IMR-90 (cell line): Measurements from ENCODE around the gene PAX2. TPM values are rescaled to one million over a fixed set of nuclear protein-coding genes. Genes with fewer than 3 reads are reported as not detected.

ENCODE experiments used
- ATAC-seq: fragments of 200-7000 bp; cut with Tn5 transposase; 2 replicates; pipeline ENCODE4 v1.9.1; 2020; ENCODE audit warnings: low read depth, mild to moderate bottlenecking, moderate library complexity
- BruUV-seq: library from RNA; stranded (reverse); fragments of 400-500 nt; replicated peaks from 2 replicates; lab custom pipeline; 2021; lab: Mats Ljungman, UMichigan
- CTCF ChIA-PET: fragments of 300-600 bp; formaldehyde crosslinking; extraction: SDS; loops from one replicate; lab custom pipeline; 2021; ENCODE audit warnings: antibody characterized with exemption; lab: Yijun Ruan, JAX
- POLR2A ChIA-PET: fragments of 300-600 bp; sonication (Branson Sonifier 250); formaldehyde crosslinking; loops from one replicate; lab custom pipeline; 2022; ENCODE audit warnings: antibody characterized with exemption; ENCODE audit not compliant: unreplicated experiment; lab: Charles Lee
- DNase-seq: peaks from one replicate; pipeline ENCODE4 v3.0.0; 2013
- H2AFZ ChIP-seq: replicated peaks from 2 replicates; pipeline ENCODE3; 2013; ENCODE audit warnings: low read length, mild to moderate bottlenecking; ENCODE audit not compliant: poor library complexity
- H2AK5ac ChIP-seq: 2 replicates; pipeline ENCODE4 v1.6.1; 2013; ENCODE audit warnings: low read depth, low read length, inconsistent platforms
- H2AK9ac ChIP-seq: replicated peaks from 2 replicates; pipeline ENCODE3; 2013; ENCODE audit warnings: mild to moderate bottlenecking, low read depth, low read length, moderate library complexity; ENCODE audit not compliant: poor library complexity
- H2BK120ac ChIP-seq: 2 replicates; pipeline ENCODE4 v1.6.1; 2013; ENCODE audit warnings: low read depth, low read length, inconsistent platforms
- H2BK15ac ChIP-seq: 3 replicates; pipeline ENCODE4 v1.6.1; 2013; ENCODE audit warnings: low read depth, low read length, inconsistent platforms
- H2BK20ac ChIP-seq: 2 replicates; pipeline ENCODE4 v1.6.1; 2013; ENCODE audit warnings: low read depth, mild to moderate bottlenecking, inconsistent platforms, low read length, moderate library complexity
- H2BK5ac ChIP-seq: 2 replicates; pipeline ENCODE4 v1.6.1; 2013; ENCODE audit warnings: mild to moderate bottlenecking, low read depth, low read length, inconsistent platforms; ENCODE audit not compliant: poor library complexity, severe bottlenecking
- H3K14ac ChIP-seq: replicated peaks from 2 replicates; pipeline ENCODE4 v1.6.1; 2013; ENCODE audit warnings: low read depth, low read length, inconsistent platforms
- H3K18ac ChIP-seq: 2 replicates; pipeline ENCODE4 v1.6.1; 2013; ENCODE audit warnings: low read depth, low read length, control low read depth
- H3K23ac ChIP-seq: 2 replicates; pipeline ENCODE4 v1.6.1; 2013; ENCODE audit warnings: low read depth, low read length, inconsistent platforms
- H3K27ac ChIP-seq: 2 replicates; pipeline ENCODE4 v1.5.1; 2013; ENCODE audit warnings: mild to moderate bottlenecking, control low read depth, low read length; ENCODE audit not compliant: insufficient read depth
- H3K27me3 ChIP-seq: 2 replicates; pipeline ENCODE4 v1.6.1; 2013; ENCODE audit warnings: low read length; ENCODE audit not compliant: control insufficient read depth, insufficient read depth
- H3K36me3 ChIP-seq: 2 replicates; pipeline ENCODE4 v1.6.1; 2013; ENCODE audit warnings: low read length, mixed read lengths; ENCODE audit not compliant: control insufficient read depth, insufficient read depth
- H3K4ac ChIP-seq: 2 replicates; pipeline ENCODE4 v1.6.1; 2013; ENCODE audit warnings: low read depth, low read length, inconsistent platforms
- H3K4me1 ChIP-seq: 2 replicates; pipeline ENCODE4 v1.6.1; 2013; ENCODE audit warnings: low read length, mixed read lengths; ENCODE audit not compliant: control insufficient read depth, insufficient read depth
- H3K4me2 ChIP-seq: 2 replicates; pipeline ENCODE4 v1.6.1; 2013; ENCODE audit warnings: low read depth, mild to moderate bottlenecking, control low read depth, low read length, moderate library complexity
- H3K4me3 ChIP-seq: 2 replicates; pipeline ENCODE4 v1.5.1; 2013; ENCODE audit warnings: low read depth, mild to moderate bottlenecking, control low read depth, low read length, moderate library complexity; ENCODE audit not compliant: insufficient read depth
- H3K56ac ChIP-seq: 2 replicates; pipeline ENCODE4 v1.6.1; 2013; ENCODE audit warnings: low read length, inconsistent platforms; ENCODE audit not compliant: insufficient read depth; ENCODE audit errors: extremely low read depth
- H3K79me1 ChIP-seq, 2 experiments: 2 replicates each; pipeline ENCODE4 v1.6.1; 2013; ENCODE audit warnings: low read length in 2 of 2, inconsistent platforms in 1 of 2, low read depth in 1 of 2
- H3K9ac ChIP-seq: 2 replicates; pipeline ENCODE4 v1.6.1; 2013; ENCODE audit warnings: low read depth, low read length, control low read depth
- H3K9me1 ChIP-seq: 2 replicates; pipeline ENCODE4 v1.6.1; 2013; ENCODE audit warnings: low read length, inconsistent platforms; ENCODE audit not compliant: insufficient read depth
- H3K9me3 ChIP-seq: 2 replicates; pipeline ENCODE4 v1.6.1; 2013; ENCODE audit warnings: low read length; ENCODE audit not compliant: control insufficient read depth, insufficient read depth
- H4K20me1 ChIP-seq: 2 replicates; pipeline ENCODE4 v1.6.1; 2013; ENCODE audit warnings: low read length, inconsistent platforms; ENCODE audit not compliant: insufficient read depth
- H4K5ac ChIP-seq: 2 replicates; pipeline ENCODE4 v1.6.1; 2013; ENCODE audit warnings: mild to moderate bottlenecking, low read depth, low read length, control low read depth
- H4K8ac ChIP-seq, 2 experiments: 2 replicates each; pipeline ENCODE4 v1.6.1; 2013; ENCODE audit warnings: low read depth in 2 of 2, low read length in 2 of 2, control low read depth in 1 of 2, inconsistent platforms in 1 of 2
- H4K91ac ChIP-seq: 2 replicates; pipeline ENCODE4 v1.6.1; 2013; ENCODE audit warnings: low read depth, low read length, inconsistent platforms; ENCODE audit not compliant: insufficient read depth
- BHLHE40 ChIP-seq: fragments of 150-350 bp; IDR thresholded peaks from 2 replicates; pipeline ENCODE4 v1.6.1; 2016; ENCODE audit warnings: mild to moderate bottlenecking, low read depth, low read length
- CEBPB ChIP-seq: IDR thresholded peaks from 2 replicates; pipeline ENCODE4 v1.6.1; 2012; ENCODE audit warnings: low read depth, low read length, improper control_type of control experiment
- CHD1 ChIP-seq: IDR thresholded peaks from 2 replicates; pipeline ENCODE4 v1.6.1; 2012; ENCODE audit warnings: low read depth, low read length, improper control_type of control experiment
- FOS ChIP-seq: fragments of 150-350 bp; IDR thresholded peaks from 2 replicates; pipeline ENCODE4 v1.6.1; 2016; ENCODE audit warnings: low read depth, low read length
- MAFK ChIP-seq: IDR thresholded peaks from 2 replicates; pipeline ENCODE4 v1.6.1; 2012; ENCODE audit warnings: low read depth, low read length, improper control_type of control experiment
- MAZ ChIP-seq: IDR thresholded peaks from 2 replicates; pipeline ENCODE4 v1.6.1; 2012; ENCODE audit warnings: low read depth, mild to moderate bottlenecking, low read length, improper control_type of control experiment, moderate library complexity, borderline replicate concordance
- MXI1 ChIP-seq: IDR thresholded peaks from 2 replicates; pipeline ENCODE4 v1.6.1; 2012; ENCODE audit warnings: low read depth, mild to moderate bottlenecking, low read length, moderate library complexity, borderline replicate concordance
- NFE2L2 ChIP-seq: fragments of 150-350 bp; IDR thresholded peaks from 2 replicates; pipeline ENCODE4 v1.6.1; 2016; ENCODE audit warnings: low read depth, mild to moderate bottlenecking, low read length
- POLR2A ChIP-seq: IDR thresholded peaks from 2 replicates; pipeline ENCODE4 v1.6.1; 2012; ENCODE audit warnings: mild to moderate bottlenecking, low read depth, low read length
- RAD21 ChIP-seq: IDR thresholded peaks from 2 replicates; pipeline ENCODE4 v1.6.1; 2012; ENCODE audit warnings: low read length, improper control_type of control experiment
- RCOR1 ChIP-seq: IDR thresholded peaks from 2 replicates; pipeline ENCODE4 v1.6.1; 2012; ENCODE audit warnings: mild to moderate bottlenecking, low read length, improper control_type of control experiment; ENCODE audit not compliant: insufficient replicate concordance
- RFX5 ChIP-seq: IDR thresholded peaks from 2 replicates; pipeline ENCODE4 v1.8.0; 2012; ENCODE audit warnings: low read depth, mild to moderate bottlenecking, low read length, moderate library complexity
- SMC3 ChIP-seq: fragments of 150-350 bp; IDR thresholded peaks from 2 replicates; pipeline ENCODE4 v1.6.1; 2016; ENCODE audit warnings: low read depth, mild to moderate bottlenecking, antibody characterized with exemption, low read length, moderate library complexity
- WGBS, 2 experiments: methylation state at CpG; one replicate each; pipeline versions ENCODE4 v1.1.5 to v1.1.7; 2013; ENCODE audit warnings: missing lambda C conversion rate in 2 of 2; ENCODE audit not compliant: insufficient read length in 1 of 2; ENCODE audit errors: extremely low coverage in 2 of 2; 5-methylcytosine and 5-hydroxymethylcytosine counted together
- dilution Hi-C: fragments of 300-500 bp; cut with HindIII; formaldehyde crosslinking; loops from one replicate; pipeline ENCODE4 v1.14.3; 2018; ENCODE audit warnings: low sequenced_read_pairs; ENCODE audit not compliant: unreplicated experiment
- in situ Hi-C: fragments of 300-500 bp; cut with MboI; formaldehyde crosslinking; loops from 3 replicates; pipeline ENCODE4 v1.14.3; 2019; ENCODE audit warnings: low sequenced_read_pairs, inconsistent platforms, mixed read lengths
- intact Hi-C: fragments of 100-400 bp; cut with micrococcal nuclease; formaldehyde crosslinking; loops from 2 replicates; pipeline ENCODE4 v1.10.0; 2022
- polyA plus RNA-seq, 3 experiments: library from polyadenylated mRNA; depleted of rRNA; stranded (reverse); fragments of >200 nt; gene quantifications; 2 replicates each; pipeline ENCODE4 v1.2.3, GENCODE V29; 2012; ENCODE audit warnings: low replicate concordance in 1 of 3
- total RNA-seq: library from RNA; depleted of rRNA; stranded (reverse); fragments of >200 nt; gene quantifications from 2 replicates; pipeline ENCODE4 v1.2.3, GENCODE V29; 2012
- TF ChIP-seq, protein P1 (sequence below): conservative IDR thresholded peaks from 2 replicates; pipeline ENCODE4 v1.5.1; 2012; ENCODE audit warnings: mild to moderate bottlenecking, low read depth, low read length, improper control_type of control experiment
- TF ChIP-seq, protein P2 (sequence below): fragments of 150-350 bp; IDR thresholded peaks from 2 replicates; pipeline ENCODE4 v1.6.1; 2016; ENCODE audit warnings: low read depth, mild to moderate bottlenecking, low read length, moderate library complexity, borderline replicate concordance
- TF ChIP-seq, protein P3 (sequence below): fragments of 150-350 bp; IDR thresholded peaks from 2 replicates; pipeline ENCODE4 v1.6.1; 2017; ENCODE audit warnings: mild to moderate bottlenecking, antibody characterized with exemption, low read length, low read depth

The PAX2 gene
- total and polyA plus RNA-seq, 2 of the 4 experiments (the other 2 are of a cell fraction) = not detected

DNA sequence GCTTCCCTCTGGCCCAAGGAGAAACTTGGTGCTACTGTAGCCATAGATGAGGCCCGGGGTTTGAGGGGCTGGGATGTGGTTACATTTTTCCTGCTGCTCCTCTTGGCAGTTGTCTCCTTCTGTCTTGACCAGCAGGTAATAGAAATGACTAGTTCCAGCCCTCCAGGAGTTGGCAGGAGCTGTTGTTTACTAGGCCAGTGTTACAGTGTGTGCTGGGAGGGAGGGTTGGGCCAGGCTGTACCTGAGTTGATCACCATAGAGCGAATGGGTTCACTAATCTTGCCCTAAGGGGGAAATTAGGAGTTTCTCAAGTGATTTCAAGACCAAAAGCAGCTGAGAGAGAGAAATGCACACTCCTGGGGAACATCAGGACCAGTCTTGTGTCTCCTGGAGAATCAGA, 34.9 kb downstream of the PAX2 start:
- no peak overlapping the region for H3K27ac ChIP-seq
- no peak overlapping the region for H4K8ac ChIP-seq
- H4K20me1 ChIP-seq = no peaks in the 10 kb centered on the region
- H3K56ac ChIP-seq = no peak overlapping the region
- no peak overlapping the region for H2AK9ac ChIP-seq
- H3K27me3 ChIP-seq = peaks cover 59% of the 10 kb centered on the region
- ChIA-PET POLR2A (no interaction called here), CTCF (no interaction called here)
- no peaks in the 10 kb centered on the region for H3K4me1 ChIP-seq
- dilution Hi-C loops = no loop called here
- no peaks in the 10 kb centered on the region for H3K36me3 ChIP-seq
- H3K14ac ChIP-seq = no peak overlapping the region
- H3K79me1 ChIP-seq = no peaks in the 10 kb centered on the region
- H3K18ac ChIP-seq = no peak overlapping the region
- no peak overlapping the region for H3K4ac ChIP-seq
- no peak overlapping the region for H2BK5ac ChIP-seq
- H3K9me3 ChIP-seq = no peaks in the 10 kb centered on the region
- TF ChIP-seq POLR2A (no peak), CHD1 (no peak), RCOR1 (no peak), NFE2L2 (no peak), MXI1 (no peak), SMC3 (no peak), RFX5 (no peak), CEBPB (no peak), BHLHE40 (no peak), FOS (no peak), RAD21 (no peak), MAZ (no peak), MAFK (no peak)
- TF ChIP-seq, protein P1, sequence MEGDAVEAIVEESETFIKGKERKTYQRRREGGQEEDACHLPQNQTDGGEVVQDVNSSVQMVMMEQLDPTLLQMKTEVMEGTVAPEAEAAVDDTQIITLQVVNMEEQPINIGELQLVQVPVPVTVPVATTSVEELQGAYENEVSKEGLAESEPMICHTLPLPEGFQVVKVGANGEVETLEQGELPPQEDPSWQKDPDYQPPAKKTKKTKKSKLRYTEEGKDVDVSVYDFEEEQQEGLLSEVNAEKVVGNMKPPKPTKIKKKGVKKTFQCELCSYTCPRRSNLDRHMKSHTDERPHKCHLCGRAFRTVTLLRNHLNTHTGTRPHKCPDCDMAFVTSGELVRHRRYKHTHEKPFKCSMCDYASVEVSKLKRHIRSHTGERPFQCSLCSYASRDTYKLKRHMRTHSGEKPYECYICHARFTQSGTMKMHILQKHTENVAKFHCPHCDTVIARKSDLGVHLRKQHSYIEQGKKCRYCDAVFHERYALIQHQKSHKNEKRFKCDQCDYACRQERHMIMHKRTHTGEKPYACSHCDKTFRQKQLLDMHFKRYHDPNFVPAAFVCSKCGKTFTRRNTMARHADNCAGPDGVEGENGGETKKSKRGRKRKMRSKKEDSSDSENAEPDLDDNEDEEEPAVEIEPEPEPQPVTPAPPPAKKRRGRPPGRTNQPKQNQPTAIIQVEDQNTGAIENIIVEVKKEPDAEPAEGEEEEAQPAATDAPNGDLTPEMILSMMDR = no peak
- TF ChIP-seq, protein P2, sequence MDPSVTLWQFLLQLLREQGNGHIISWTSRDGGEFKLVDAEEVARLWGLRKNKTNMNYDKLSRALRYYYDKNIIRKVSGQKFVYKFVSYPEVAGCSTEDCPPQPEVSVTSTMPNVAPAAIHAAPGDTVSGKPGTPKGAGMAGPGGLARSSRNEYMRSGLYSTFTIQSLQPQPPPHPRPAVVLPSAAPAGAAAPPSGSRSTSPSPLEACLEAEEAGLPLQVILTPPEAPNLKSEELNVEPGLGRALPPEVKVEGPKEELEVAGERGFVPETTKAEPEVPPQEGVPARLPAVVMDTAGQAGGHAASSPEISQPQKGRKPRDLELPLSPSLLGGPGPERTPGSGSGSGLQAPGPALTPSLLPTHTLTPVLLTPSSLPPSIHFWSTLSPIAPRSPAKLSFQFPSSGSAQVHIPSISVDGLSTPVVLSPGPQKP = no peak
- TF ChIP-seq, protein P3, sequence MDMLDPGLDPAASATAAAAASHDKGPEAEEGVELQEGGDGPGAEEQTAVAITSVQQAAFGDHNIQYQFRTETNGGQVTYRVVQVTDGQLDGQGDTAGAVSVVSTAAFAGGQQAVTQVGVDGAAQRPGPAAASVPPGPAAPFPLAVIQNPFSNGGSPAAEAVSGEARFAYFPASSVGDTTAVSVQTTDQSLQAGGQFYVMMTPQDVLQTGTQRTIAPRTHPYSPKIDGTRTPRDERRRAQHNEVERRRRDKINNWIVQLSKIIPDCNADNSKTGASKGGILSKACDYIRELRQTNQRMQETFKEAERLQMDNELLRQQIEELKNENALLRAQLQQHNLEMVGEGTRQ = no peak
- WGBS, 2 experiments = no CpG with 5 or more reads among the region's 2 CpGs
- in situ Hi-C loops = no loop called here
- no peak overlapping the region for H2AK5ac ChIP-seq
- BruUV-seq = no TSS peak
- H4K91ac ChIP-seq = no peak overlapping the region
- H2BK20ac ChIP-seq = no peak overlapping the region
- no peak for DNase-seq
- H3K9ac ChIP-seq = no peak overlapping the region
- H3K4me2 ChIP-seq = no peak overlapping the region
- H2AFZ ChIP-seq = no peak overlapping the region
- H3K23ac ChIP-seq = no peak overlapping the region
- no peak overlapping the region for H2BK15ac ChIP-seq
- H4K5ac ChIP-seq = no peak overlapping the region
- no peak for ATAC-seq
- H2BK120ac ChIP-seq = no peak overlapping the region
- no peaks in the 10 kb centered on the region for H3K9me1 ChIP-seq
- intact Hi-C loops = no loop called here
- no peak overlapping the region for H3K4me3 ChIP-seq
